GM18951 (cell line): ENCODE data around the gene EFHD2.
"Not testable (repeated sequence)": the region's sequence is repeated elsewhere in the genome, so short reads cannot be mapped to it uniquely, and the experiment has no call there.

ENCODE experiments used
- POLR2A ChIP-seq: IDR thresholded peaks from 4 replicates; pipeline ENCODE4 v1.6.1; 2011; ENCODE audit warnings: mild to moderate bottlenecking; ENCODE audit not compliant: insufficient read length, insufficient read depth; ENCODE audit errors: extremely low read depth
- in situ Hi-C: fragments of 300-500 bp; cut with MboI; formaldehyde crosslinking; loops from one replicate; pipeline ENCODE4 v1.12.0; 2022; ENCODE audit warnings: low sequenced_read_pairs, mixed read lengths, inconsistent platforms; ENCODE audit not compliant: unreplicated experiment

Gene EFHD2

DNA sequence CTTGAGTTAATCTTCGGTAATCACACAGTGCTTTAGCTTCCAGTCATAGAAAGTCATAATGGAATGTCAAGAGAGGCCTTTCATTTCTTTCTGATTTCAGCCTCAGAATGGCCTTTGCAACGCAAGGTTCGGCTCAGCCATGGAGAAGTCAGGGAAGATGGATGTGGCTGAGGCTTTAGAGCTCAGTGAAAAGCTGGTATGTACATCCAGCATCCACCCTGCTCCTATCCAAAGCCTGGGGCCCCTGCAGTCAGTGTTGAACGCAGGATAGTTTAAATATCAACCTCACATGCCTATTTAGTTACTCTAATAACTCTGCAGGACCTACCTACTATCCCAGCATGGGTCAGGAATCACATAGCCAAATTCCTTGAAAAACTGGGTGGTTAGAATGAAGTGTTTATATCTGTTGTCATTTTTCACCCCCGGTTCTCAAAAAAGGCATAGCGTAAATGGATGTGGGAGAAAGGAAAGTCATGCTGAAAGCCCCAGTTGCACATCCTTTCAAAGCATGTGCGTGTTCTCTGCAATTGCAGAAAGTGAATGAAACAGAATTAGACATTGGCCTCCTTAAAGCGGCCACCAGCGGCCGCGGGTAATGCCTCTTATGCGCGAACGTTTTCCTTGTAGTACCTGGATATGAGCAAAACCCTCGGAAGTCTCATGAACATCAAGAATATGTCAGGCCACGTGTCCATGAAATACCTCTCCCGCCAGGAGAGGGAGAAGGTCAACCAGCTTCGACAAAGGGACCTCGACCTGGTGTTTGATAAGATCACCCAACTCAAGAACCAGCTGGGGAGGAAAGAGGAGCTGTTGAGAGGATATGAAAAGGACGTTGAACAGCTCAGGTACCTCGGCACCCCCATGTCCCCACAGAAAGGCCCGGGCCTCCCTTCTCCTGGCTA lies 28.8 kb upstream of the EFHD2 start:
- in situ Hi-C loops = no loop called here
- no peak for TF ChIP-seq POLR2A

DNA sequence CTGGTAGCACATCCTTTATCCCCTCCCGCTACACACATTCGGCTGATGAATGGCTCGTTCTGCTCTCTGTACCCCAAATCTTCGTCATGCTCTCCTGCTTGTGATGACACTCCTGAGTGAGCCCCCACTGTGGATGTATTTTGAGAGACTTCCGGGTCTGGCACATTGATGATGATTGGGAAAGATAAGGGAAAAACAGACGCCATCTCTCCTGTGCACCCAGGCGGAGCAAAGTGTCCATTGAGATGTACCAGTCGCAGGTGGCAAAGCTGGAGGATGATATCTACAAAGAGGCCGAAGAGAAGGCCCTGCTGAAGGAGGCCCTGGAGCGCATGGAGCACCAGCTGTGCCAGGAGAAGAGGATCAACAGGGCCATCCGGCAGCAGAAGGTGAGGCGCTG lies 27.9 kb upstream of the EFHD2 start:
- in situ Hi-C loops = no loop called here
- no peak for TF ChIP-seq POLR2A

DNA sequence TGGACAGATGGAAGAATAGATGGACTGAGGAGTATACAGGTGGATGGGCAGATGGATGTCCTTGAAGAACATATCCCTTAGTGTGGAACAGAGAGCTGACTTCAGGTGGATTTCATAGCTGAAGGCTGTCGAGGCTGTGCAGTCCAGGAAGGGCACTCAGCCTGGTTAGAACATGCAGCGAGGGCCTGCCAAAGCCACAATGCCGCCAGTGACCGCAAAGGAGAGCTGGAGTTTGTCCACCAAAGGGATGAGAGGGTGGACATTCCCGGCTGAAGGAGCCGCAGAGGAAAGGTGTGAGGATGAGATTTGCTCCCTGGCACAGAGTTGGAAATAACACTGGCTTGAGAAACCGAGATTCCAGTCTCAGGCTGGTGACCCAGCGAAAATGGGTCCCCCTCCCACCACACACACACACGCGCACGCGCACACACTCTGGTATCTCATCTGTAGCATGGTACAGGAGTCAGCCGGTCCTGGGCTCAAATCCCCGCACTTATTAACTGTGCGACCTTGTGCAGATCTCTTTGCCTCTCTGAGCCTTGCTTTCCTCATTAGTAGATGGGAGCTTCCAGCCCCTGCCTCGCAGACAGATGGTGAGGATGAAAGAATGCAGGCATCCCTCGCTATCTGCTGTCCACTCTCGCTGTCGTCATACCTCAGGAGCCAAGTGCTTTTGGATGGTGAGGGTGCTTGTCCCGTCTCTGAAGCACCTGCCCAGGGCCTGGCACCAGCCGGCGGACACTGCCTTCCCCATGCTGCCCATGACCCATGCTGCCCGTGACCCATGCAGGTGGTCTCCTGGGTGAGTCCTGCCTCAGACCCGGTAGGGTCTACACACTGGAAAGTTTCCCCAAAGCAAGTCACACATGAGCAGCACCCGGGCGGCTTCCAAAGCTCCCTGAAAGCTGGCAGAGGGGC lies 26.8 kb upstream of the EFHD2 start:
- in situ Hi-C loops = no loop called here
- no peak for TF ChIP-seq POLR2A

DNA sequence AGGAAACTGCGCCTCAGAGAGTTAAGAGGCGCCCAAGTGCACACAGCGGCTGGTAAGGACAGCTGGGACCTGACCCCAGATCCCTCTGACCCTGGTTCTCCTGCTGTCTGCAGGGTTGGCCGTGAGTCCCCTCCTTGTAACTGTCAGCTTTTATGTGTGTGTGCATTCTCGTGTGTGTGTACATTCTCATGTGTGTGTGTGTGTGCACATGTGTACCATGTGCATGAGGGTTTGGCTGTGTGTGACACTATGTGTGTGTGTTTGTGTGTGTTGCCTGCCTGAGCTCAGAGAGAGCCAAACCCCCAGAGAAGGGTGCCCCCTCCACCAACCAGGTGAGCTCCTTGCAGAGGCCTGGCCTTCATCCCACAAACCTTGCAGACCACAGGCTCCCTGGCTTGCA lies 25.9 kb upstream of the EFHD2 start:
- no peak for TF ChIP-seq POLR2A
- in situ Hi-C loops = no loop called here

DNA sequence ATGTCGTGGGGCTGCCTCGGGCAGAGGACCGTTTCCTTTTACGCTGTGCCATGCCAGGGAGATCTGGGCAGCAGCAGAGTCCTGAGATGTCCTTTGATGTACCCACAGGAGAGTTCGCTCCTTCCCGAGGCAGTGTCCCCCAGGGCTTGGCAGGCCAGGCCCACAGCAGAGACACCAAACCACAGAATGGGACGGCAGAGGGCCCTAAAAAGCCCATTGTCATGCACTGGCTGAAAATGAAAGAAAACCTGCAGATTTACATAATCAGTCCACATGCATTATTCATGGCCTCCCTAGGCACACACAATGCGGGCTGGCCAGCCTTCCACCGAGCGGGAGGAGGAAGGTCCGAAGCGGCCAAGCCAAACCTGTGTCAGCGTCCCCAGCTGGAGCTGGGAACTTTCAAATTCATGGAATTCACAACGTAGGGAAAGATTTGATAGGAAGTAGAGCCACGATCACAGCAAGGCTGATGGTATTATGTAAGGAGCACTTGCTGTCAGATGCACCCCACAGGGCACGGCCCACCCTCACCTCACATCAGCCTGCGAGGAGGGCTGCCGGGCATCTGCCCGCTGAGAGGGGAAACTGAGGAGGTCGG lies 25.3 kb upstream of the EFHD2 start:
- in situ Hi-C loops = no loop called here

DNA sequence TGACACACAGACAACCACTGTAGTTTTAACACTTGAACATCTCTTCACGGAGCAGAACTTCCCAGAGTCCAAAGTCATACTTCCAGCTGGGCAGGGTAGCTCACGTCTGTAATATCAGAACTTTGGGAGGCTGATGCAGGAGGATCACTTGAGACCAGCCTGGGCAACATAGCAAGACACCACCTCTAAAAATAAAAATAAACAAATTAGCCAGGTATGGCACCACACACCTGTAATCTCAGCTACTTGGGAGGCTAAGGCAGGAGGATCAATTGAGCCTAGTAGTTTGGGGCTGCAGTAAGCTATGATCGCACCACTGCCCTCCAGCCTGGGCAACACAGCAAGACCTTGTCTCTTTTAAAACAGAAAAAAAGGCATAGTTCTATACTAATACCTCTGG lies 24.3 kb upstream of the EFHD2 start:
- TF ChIP-seq POLR2A = no peak
- in situ Hi-C loops = no loop called here

More for the DNA sequence above, 25.3 kb upstream of the EFHD2 start:
- TF ChIP-seq POLR2A = no peak

DNA sequence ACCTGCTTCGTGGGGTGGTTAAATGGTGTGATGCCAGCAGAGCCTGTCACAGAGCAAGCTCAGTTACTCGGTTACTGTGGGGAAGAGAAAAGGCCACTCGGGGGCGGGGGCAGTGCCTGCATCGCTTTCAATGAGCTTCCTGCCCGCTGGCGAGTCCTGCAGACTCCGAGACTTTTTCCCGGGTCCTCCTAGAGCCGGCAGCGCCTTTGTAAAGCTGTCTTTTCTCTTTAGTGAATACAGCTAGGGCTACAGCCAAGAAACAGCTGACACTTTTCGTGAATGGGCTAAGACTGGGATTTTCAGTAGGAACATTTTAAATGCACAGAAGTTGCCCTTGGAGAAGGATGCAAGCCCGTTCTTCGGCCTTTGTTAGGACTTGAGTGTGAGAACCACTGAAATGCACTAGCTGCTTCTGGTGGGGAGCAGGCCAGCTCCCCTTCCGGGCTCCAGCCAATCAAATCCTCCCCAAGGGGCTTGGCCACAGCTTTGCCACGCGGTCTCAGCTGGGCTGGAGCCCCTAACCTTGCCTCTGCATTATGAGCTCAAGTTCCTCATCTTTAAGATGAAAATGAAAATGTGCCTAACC lies 23.4 kb upstream of the EFHD2 start:
- no peak for TF ChIP-seq POLR2A
- in situ Hi-C loops = no loop called here

DNA sequence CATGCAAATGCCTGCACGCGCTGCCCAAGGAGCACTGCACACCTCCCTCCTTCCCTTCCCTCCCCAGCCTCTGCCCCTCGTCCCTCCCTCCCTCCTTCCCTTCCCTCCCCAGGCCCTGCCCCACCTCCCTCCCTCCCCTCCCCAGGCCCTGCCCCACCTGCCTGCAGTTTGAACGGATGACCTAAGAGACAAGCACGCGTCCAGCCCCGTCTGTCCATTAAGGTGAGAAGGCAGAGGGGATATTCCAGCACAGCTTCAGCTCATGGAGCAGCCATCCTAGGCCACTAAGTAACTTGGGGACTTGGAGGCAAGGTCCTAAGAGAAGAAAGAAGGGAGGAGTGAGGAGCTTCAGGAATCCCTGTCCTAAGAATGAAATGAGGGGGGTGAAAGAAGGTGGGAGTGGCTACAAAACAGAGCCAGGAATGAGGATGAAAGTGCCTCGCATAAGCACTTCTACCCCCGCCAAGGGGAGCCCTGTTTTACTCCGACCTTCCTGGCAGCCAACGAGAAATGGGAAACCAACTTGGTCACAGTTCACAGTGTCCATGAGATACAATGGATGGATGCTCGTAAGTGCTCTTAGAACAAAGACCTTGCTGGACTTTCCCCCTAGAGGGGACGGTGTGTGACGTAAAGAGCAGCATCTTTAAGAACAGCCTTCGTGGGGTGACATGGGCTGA lies 21.3 kb upstream of the EFHD2 start:
- in situ Hi-C loops = no loop called here
- no peak for TF ChIP-seq POLR2A

DNA sequence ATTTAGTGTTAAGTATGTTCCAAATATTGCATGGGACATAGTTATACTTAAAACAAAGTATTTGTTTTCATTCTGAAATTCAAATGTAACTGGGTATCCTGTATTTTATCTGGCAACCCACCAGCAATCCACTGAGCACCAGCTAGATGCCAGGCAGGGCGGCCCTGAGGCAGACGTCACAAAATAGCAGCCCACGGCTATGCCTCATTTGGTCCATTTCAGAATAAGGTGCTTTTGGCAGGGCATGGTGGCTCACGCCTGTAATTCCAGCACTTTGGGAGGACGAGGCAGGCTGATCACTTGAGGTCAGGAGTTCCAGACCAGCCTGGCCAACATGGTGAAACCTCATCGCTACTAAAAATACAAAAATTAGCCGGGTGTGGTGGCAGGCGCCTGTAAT lies 19.9 kb upstream of the EFHD2 start:
- in situ Hi-C loops = not testable (repeated sequence)

DNA sequence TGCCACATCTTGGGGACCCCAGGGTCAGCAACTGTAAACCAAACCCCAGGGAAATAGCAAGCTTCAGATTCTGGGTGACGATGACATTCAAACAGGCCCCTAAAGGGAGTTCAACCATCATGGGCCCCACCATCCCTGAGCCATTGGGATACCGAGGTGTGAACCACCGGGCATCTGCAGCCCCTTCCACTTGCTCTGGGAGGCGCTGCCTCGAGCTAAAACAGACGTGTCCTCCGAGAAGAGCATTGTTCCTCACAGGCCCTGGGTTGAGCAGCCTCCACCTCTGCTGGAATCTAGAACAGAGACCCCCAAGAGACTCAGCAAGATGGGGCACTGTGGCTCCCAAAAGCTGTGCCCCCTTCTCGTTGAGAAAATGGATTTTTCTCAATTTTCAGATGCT lies 19.0 kb upstream of the EFHD2 start:
- in situ Hi-C loops = no loop called here
- TF ChIP-seq POLR2A = no peak

DNA sequence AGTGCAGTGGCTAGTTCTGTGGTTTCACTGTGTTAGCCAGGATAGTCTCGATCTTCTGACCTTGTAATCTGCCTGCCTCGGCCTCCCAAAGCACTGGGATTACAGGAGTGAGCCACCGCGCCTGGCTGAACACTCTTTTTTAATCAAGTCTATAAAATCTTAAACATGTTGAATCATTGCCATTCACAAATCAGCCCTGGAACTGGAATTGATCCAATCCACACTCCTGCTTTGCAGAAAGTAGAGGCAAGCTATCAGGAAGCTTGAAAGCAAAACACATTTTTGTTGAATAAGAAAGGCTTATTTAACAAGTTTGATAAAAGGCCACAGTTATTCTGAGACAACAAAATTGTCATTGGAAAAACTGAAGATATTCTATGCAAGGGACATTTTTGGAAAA lies 18.3 kb upstream of the EFHD2 start:
- no peak for TF ChIP-seq POLR2A
- in situ Hi-C loops = no loop called here

DNA sequence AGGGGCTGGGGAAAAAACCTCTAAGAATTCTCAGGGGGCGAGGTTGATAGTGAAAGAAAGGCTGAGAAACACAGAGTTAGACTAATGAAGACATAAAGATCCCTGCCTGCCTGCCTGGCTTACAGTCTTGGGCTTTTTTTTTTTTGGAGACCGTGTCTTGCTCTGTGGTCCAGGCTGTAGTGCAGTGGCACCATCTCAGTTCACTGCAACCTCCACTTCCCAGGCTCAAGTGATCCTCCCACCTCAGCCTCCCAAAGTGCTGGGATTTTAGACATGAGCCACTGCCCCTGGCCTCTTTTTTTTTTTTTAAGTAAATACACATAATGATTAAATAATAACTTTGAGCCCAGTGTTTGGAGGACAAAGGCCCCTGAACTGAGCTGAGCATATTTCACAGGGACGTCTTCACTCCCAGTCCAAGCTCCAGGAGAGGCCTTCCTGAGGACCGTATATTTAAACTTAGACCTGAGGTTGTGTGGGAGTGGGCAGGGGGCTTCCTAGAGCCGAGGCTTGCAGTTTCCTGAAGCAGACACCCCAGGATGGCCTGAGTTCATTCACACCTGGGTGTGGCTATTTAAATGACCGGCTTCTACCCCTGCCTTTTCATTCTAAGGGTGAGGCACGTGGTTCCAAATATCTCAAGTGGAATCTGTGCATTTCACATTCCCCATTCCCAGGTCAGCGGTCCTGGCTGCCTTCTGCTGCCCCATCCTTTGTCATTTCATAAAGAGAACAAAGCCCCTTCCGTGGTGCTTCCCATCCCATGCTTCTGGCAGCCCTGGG lies 16.0 kb upstream of the EFHD2 start:
- TF ChIP-seq POLR2A = no peak
- in situ Hi-C loops = no loop called here
